T-helper 2 cell treated with Interferon-gamma antibody and Interleukin-4, amounts not matched to agents 5 μg/mL and 100 μg/mL, for 36 hours (primary cell): ENCODE data around the gene SEC22C.
"Not testable (repeated sequence)": the region's sequence is repeated elsewhere in the genome, so short reads cannot be mapped to it uniquely, and the experiment has no call there.

Experiments
- DNase-seq: peaks from one replicate; pipeline ENCODE4 v3.0.0; 2021; ENCODE audit warnings: low spot score
- H3K27ac Mint-ChIP-seq: one replicate; pipeline ENCODE4 v1.8.0; 2021; ENCODE audit warnings: mild to moderate bottlenecking, mixed read lengths
- H3K27me3 Mint-ChIP-seq: one replicate; pipeline ENCODE4 v1.8.0; 2021; ENCODE audit warnings: low read depth, mixed read lengths
- H3K36me3 Mint-ChIP-seq: one replicate; pipeline ENCODE4 v1.8.0; 2021; ENCODE audit warnings: low read depth, mixed read lengths
- H3K4me1 Mint-ChIP-seq: one replicate; pipeline ENCODE4 v1.8.0; 2021; ENCODE audit warnings: low read depth, mixed read lengths
- H3K4me3 Mint-ChIP-seq: one replicate; pipeline ENCODE4 v1.8.0; 2022; ENCODE audit warnings: mild to moderate bottlenecking, moderate library complexity, mixed read lengths
- H3K9me3 Mint-ChIP-seq: one replicate; pipeline ENCODE4 v1.8.0; 2021; ENCODE audit warnings: mixed read lengths

Gene SEC22C

DNA sequence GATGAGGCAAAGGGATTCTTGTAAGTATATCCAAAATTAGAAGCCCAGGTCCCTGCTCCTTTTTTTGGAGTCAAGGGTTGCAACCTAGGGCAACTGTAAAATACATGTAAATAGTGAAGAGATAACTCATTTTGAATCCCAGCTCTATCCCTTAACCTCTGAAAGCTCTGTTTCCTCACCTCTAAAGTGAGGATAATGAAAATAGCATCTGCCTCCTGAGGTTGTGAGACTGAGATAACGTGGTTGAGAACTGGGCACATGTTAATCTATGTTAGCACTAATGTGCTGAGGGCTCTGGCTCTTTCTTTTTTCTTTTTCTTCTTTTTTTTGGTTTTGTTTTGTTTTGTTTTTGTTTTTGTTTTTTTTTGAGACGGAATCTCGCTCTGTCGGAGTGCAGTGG is 13.9 kb upstream of the SEC22C start:
- Mint-ChIP-seq H3K36me3 (peaks cover 52% of the 10 kb centered on the region), H3K27ac (no peak overlapping the region), H3K9me3 (no peaks in the 10 kb centered on the region), H3K4me1 (peaks cover 26% of the 10 kb centered on the region), H3K4me3 (no peak overlapping the region), H3K27me3 (no peaks in the 10 kb centered on the region)
- DNase-seq: no peak

GRCh38 chr3:42593635-42594034 is 11.9 kb upstream of the SEC22C start:
- H3K4me3 Mint-ChIP-seq: peak overlapping the region; percentile 33
- DNase-seq: no peak
- H3K27me3 Mint-ChIP-seq: no peaks in the 10 kb centered on the region
- H3K36me3 Mint-ChIP-seq: peaks cover 53% of the 10 kb centered on the region
- peaks cover 28% of the 10 kb centered on the region for H3K4me1 Mint-ChIP-seq
- H3K9me3 Mint-ChIP-seq: no peaks in the 10 kb centered on the region
- H3K27ac Mint-ChIP-seq: no peak overlapping the region

GRCh38 chr3:42591811-42592210 is 10.0 kb upstream of the SEC22C start:
- no peaks in the 10 kb centered on the region for H3K27me3 Mint-ChIP-seq
- peaks cover 40% of the 10 kb centered on the region for H3K36me3 Mint-ChIP-seq
- peak overlapping the region; percentile 76 for H3K27ac Mint-ChIP-seq
- peak overlapping the region; percentile 97 for H3K4me3 Mint-ChIP-seq
- no peak for DNase-seq
- peaks cover 28% of the 10 kb centered on the region for H3K4me1 Mint-ChIP-seq
- no peaks in the 10 kb centered on the region for H3K9me3 Mint-ChIP-seq

GRCh38 chr3:42590989-42591756 is 9.4 kb upstream of the SEC22C start:
- no peak for DNase-seq
- Mint-ChIP-seq H3K9me3 (no peaks in the 10 kb centered on the region), H3K27me3 (no peaks in the 10 kb centered on the region), H3K4me1 (peaks cover 31% of the 10 kb centered on the region), H3K27ac (peak overlapping the region; percentile 99), H3K36me3 (peaks cover 36% of the 10 kb centered on the region), H3K4me3 (peak overlapping the region; percentile 97)

DNA sequence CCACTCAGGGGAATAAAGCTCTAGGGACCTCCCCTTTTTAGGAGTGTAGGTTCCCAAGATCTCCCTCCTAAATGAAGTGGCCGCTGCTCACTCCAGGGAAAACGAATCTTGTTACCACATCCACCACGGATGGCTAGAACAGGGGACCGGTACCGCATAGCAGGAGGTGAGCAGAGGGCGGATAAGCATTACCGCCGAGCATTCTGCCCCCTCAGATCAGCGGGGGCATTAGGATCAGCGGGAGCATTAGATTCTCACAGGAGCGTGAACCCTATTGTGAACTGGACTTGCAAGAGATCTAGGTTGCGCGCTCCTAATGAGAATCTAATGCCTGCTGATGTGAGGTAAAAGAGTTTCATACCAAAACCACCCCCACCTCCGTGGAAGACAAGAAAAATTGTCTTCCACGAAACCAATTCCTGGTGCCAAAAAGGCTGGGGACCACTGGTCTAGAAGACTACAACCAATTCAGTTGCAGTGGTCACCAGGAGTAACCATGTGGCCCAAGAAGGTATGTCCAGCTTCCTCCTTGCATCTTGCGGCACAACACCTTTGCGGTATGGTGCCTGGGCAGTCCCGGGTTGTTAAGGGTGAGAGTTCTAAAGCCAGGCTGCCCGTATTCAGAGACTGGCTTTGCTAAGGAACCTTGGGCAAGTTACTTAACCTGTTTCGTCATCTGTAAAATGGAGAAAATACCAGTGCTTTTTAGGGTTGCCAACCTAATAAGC is 7.8 kb upstream of the SEC22C start:
- Mint-ChIP-seq H3K4me3 (peak overlapping the region; percentile 97), H3K27ac (peak overlapping the region; percentile 99), H3K4me1 (peaks cover 36% of the 10 kb centered on the region), H3K36me3 (peaks cover 38% of the 10 kb centered on the region), H3K27me3 (no peaks in the 10 kb centered on the region), H3K9me3 (no peaks in the 10 kb centered on the region)
- DNase-seq: no peak

GRCh38 chr3:42588625-42589024 is 6.9 kb upstream of the SEC22C start:
- Mint-ChIP-seq H3K27me3 (no peaks in the 10 kb centered on the region), H3K27ac (no peak overlapping the region), H3K4me1 (peaks cover 29% of the 10 kb centered on the region), H3K4me3 (no peak overlapping the region), H3K9me3 (no peaks in the 10 kb centered on the region), H3K36me3 (peaks cover 29% of the 10 kb centered on the region)
- no peak for DNase-seq

- Mint-ChIP-seq H3K4me1 (peaks cover 44% of the 10 kb centered on the region), H3K9me3 (peaks cover 3% of the 10 kb centered on the region), H3K27me3 (no peaks in the 10 kb centered on the region), H3K4me3 (peak overlapping the region; percentile 93), H3K27ac (peak overlapping the region; percentile 97), H3K36me3 (peaks cover 30% of the 10 kb centered on the region)
- no peak for DNase-seq
These were observed 805 bp upstream of the SEC22C start for GRCh38 chr3:42582474-42583070.

DNA sequence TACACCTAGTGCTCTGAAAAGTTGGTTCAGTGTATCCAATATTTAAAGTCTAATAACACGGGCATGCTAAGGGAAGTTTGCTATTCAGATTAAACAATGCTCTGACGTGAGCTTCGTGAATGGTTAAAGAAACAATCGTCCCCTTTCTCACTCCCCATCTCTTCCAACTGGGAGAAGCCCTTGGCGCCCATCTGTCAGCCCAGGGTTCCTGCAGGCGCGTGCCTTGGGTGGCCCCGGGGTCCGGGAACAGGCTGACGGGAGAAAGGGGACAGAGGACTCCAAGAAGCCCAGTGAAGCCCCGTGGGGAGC is 413 bp downstream of the SEC22C start:
- Mint-ChIP-seq H3K27ac (peak overlapping the region; percentile 70), H3K36me3 (peaks cover 38% of the 10 kb centered on the region), H3K27me3 (no peaks in the 10 kb centered on the region), H3K4me3 (peak overlapping the region; percentile 93), H3K4me1 (peaks cover 48% of the 10 kb centered on the region), H3K9me3 (peaks cover 3% of the 10 kb centered on the region)
- DNase-seq: no peak

- not testable (repeated sequence) for H3K27me3 Mint-ChIP-seq, DNase-seq, H3K27ac Mint-ChIP-seq, H3K4me3 Mint-ChIP-seq
- Mint-ChIP-seq H3K4me1 (peaks cover 44% of the 10 kb centered on the region), H3K9me3 (peaks cover 17% of the 10 kb centered on the region), H3K36me3 (peaks cover 47% of the 10 kb centered on the region)
These were observed 2.4 kb downstream of the SEC22C start for GRCh38 chr3:42579346-42579745.

GRCh38 chr3:42578054-42578453 is 3.7 kb downstream of the SEC22C start:
- no peak for DNase-seq
- Mint-ChIP-seq H3K4me1 (peaks cover 37% of the 10 kb centered on the region), H3K4me3 (no peak overlapping the region), H3K27ac (no peak overlapping the region), H3K9me3 (peaks cover 25% of the 10 kb centered on the region), H3K27me3 (no peaks in the 10 kb centered on the region), H3K36me3 (peaks cover 56% of the 10 kb centered on the region)

DNA sequence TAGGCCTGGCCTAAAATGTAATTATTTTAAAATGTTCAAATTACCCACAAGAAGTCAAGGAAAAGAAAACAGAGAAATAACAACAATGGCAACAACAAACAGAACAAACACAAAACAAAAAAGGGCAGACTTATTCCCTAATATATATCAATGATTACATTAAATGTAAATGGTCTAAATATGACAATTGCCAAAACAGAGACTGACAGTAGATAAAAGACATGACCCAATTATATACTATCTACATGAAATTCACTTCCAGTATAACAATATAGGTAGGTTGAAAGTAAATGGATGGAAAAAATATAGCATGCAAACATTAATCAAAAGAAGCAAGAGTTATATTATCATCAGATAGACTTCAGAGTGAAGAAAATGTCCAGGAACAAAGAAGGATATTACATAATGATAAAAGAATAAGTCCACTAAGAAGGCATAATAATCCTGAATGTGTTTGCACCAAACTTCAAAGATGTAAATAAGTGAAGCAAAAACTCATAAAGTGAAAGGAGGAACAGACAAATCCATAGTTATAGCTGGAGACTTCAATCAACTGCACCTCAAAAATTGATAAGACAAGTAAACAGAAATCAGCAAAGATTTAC is 6.5 kb downstream of the SEC22C start:
- Mint-ChIP-seq H3K27me3 (no peaks in the 10 kb centered on the region), H3K4me3 (no peak overlapping the region), H3K4me1 (peaks cover 26% of the 10 kb centered on the region), H3K9me3 (peaks cover 25% of the 10 kb centered on the region), H3K36me3 (peaks cover 67% of the 10 kb centered on the region), H3K27ac (no peak overlapping the region)
- no peak for DNase-seq

DNA sequence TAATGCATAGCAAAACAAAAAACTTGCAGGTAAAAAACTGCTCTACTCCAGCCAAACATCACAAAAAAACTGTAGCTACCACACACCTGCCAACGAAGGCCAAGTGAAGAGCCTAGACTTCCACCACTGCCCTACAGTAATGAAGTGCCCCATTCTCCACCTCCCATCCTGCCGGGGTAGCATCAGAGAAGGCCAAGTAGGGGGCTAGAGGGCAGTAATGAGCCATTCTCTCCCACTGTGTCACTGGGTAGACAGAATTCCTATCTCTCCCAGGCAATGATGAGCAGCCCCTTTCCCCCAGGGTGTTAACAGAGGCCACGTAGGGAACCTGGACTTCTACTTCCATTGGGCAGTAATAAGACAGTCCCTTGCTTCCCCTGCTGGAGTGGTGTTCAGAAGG is 9.5 kb downstream of the SEC22C start:
- peaks cover 20% of the 10 kb centered on the region for H3K4me1 Mint-ChIP-seq
- peaks cover 22% of the 10 kb centered on the region for H3K9me3 Mint-ChIP-seq
- no peak overlapping the region for H3K4me3 Mint-ChIP-seq
- no peaks in the 10 kb centered on the region for H3K27me3 Mint-ChIP-seq
- peaks cover 63% of the 10 kb centered on the region for H3K36me3 Mint-ChIP-seq
- no peak overlapping the region for H3K27ac Mint-ChIP-seq
- no peak for DNase-seq

DNA sequence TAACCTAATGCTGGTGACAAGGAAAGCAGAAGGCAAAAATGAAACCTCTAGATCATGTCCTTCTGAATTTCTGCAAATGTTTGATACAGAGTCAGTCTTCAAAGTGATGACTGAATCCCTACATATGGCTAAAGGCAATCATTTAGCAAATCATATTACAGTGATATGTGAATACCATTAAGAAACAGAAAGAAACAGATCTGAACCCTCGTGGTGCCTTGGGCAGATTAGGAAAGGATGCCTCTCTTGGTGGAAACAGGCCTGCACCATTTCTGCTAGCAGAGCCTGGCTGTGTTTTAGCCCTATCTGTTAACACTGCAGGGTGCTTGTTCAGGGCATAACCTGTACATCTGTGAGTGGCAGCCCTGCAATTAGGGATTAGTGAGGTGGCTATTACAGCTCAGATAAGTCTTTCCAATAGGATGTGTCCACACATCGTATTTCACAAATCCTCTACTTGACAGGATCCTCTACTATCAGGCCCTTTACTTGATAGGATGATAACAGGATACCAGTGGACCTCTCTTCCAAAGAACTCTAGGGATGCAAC is 12.1 kb downstream of the SEC22C start:
- Mint-ChIP-seq H3K27me3 (no peaks in the 10 kb centered on the region), H3K27ac (no peak overlapping the region), H3K9me3 (peaks cover 10% of the 10 kb centered on the region), H3K4me3 (no peak overlapping the region), H3K36me3 (peaks cover 56% of the 10 kb centered on the region), H3K4me1 (peaks cover 13% of the 10 kb centered on the region)
- DNase-seq: no peak
